Measurements from ENCODE around the gene DTHD1. TPM values are rescaled to one million over a fixed set of nuclear protein-coding genes. Genes with fewer than 3 reads are reported as not detected.

Gene DTHD1
- total RNA-seq, 1 experiment from 2014 or later = not detected

- Histone ChIP-seq H3K27ac (ENCODE audit: low read depth, low read length, poor library complexity, severe bottlenecking) (no peak overlapping the region), H3K36me3 (ENCODE audit: insufficient read depth, low read length, poor library complexity, severe bottlenecking) (no peaks in the 10 kb centered on the region), H3K4me1 (ENCODE audit: insufficient read depth, low read length, poor library complexity, severe bottlenecking) (no peaks in the 10 kb centered on the region), H3K9me3 (ENCODE audit: low read depth, low read length, poor library complexity, severe bottlenecking) (peaks cover 17% of the 10 kb centered on the region), H3K27me3 (replicated peaks; ENCODE audit: insufficient read depth, low read depth, low read length, poor library complexity) (no peaks in the 10 kb centered on the region), H3K4me3 (ENCODE audit: low read depth, low read length, poor library complexity, severe bottlenecking) (no peak overlapping the region)
- intact Hi-C loops (cut with micrococcal nuclease; ENCODE audit: unreplicated experiment) = no loop called here
- no peak for DNase-seq (ENCODE audit: low spot score)
- CTCF ChIA-PET = no interaction called here
- no TSS peak for BruUV-seq (replicated peaks)
- POLR2A ChIA-PET (ENCODE audit: low non-redundant PET) = no interaction called here
- no peak for TF ChIP-seq EZH2 (IDR thresholded peaks at IDR 0.05; ENCODE audit: borderline replicate concordance, low read depth, low read length, poor library complexity, severe bottlenecking)
- TF ChIP-seq CTCF (conservative IDR thresholded peaks at IDR 0.05; ENCODE audit: low read depth, low read length) = no peak
These were observed 93.6 kb downstream of the DTHD1 start for GRCh38 chr4:36374836-36375511.

GRCh38 chr4:36385951-36386571 lies 104.6 kb downstream of the DTHD1 start:
- H3K4me1 ChIP-seq (ENCODE audit: insufficient read depth, low read length, poor library complexity, severe bottlenecking) = no peaks in the 10 kb centered on the region
- POLR2A ChIA-PET (ENCODE audit: low non-redundant PET) = no interaction called here
- TF ChIP-seq CTCF (conservative IDR thresholded peaks at IDR 0.05; ENCODE audit: low read depth, low read length) (no peak), EZH2 (IDR thresholded peaks at IDR 0.05; ENCODE audit: borderline replicate concordance, low read depth, low read length, poor library complexity, severe bottlenecking) (no peak)
- H3K27me3 ChIP-seq (replicated peaks; ENCODE audit: insufficient read depth, low read depth, low read length, poor library complexity) = no peaks in the 10 kb centered on the region
- H3K4me3 ChIP-seq (ENCODE audit: low read depth, low read length, poor library complexity, severe bottlenecking) = no peak overlapping the region
- intact Hi-C loops (cut with micrococcal nuclease; ENCODE audit: unreplicated experiment) = no loop called here
- no peak overlapping the region for H3K27ac ChIP-seq (ENCODE audit: low read depth, low read length, poor library complexity, severe bottlenecking)
- BruUV-seq (replicated peaks) = no TSS peak
- CTCF ChIA-PET = no interaction called here
- no peaks in the 10 kb centered on the region for H3K9me3 ChIP-seq (ENCODE audit: low read depth, low read length, poor library complexity, severe bottlenecking)
- DNase-seq (ENCODE audit: low spot score) = no peak
- H3K36me3 ChIP-seq (ENCODE audit: insufficient read depth, low read length, poor library complexity, severe bottlenecking) = no peaks in the 10 kb centered on the region

GRCh38 chr4:36386691-36387090 lies 105.3 kb downstream of the DTHD1 start:
- BruUV-seq (replicated peaks) = no TSS peak
- POLR2A ChIA-PET (ENCODE audit: low non-redundant PET) = no interaction called here

More at GRCh38 chr4:36386691-36387090, 105.3 kb downstream of the DTHD1 start:
- no peaks in the 10 kb centered on the region for H3K27me3 ChIP-seq (replicated peaks; ENCODE audit: insufficient read depth, low read depth, low read length, poor library complexity)
- CTCF ChIA-PET = no interaction called here
- TF ChIP-seq EZH2 (IDR thresholded peaks at IDR 0.05; ENCODE audit: borderline replicate concordance, low read depth, low read length, poor library complexity, severe bottlenecking) (no peak), CTCF (conservative IDR thresholded peaks at IDR 0.05; ENCODE audit: low read depth, low read length) (no peak)
- H3K4me1 ChIP-seq (ENCODE audit: insufficient read depth, low read length, poor library complexity, severe bottlenecking) = no peaks in the 10 kb centered on the region
- H3K36me3 ChIP-seq (ENCODE audit: insufficient read depth, low read length, poor library complexity, severe bottlenecking) = no peaks in the 10 kb centered on the region
- H3K9me3 ChIP-seq (ENCODE audit: low read depth, low read length, poor library complexity, severe bottlenecking) = no peaks in the 10 kb centered on the region
- no peak for DNase-seq (ENCODE audit: low spot score)
- intact Hi-C loops (cut with micrococcal nuclease; ENCODE audit: unreplicated experiment) = no loop called here
- H3K27ac ChIP-seq (ENCODE audit: low read depth, low read length, poor library complexity, severe bottlenecking) = no peak overlapping the region
- H3K4me3 ChIP-seq (ENCODE audit: low read depth, low read length, poor library complexity, severe bottlenecking) = no peak overlapping the region

Data from A673 (cell line).